NCI-H526 treated with DMSO at 0.1 percent for 48 hours (cell line): ENCODE data around the gene CSRP1.
"Not testable (repeated sequence)": the region's sequence is repeated elsewhere in the genome, so short reads cannot be mapped to it uniquely, and the experiment has no call there.

ENCODE experiments used
- DNase-seq: peaks from one replicate; lab custom pipeline; 2025; lab: John Stamatoyannopoulos, UW

The CSRP1 gene

DNA sequence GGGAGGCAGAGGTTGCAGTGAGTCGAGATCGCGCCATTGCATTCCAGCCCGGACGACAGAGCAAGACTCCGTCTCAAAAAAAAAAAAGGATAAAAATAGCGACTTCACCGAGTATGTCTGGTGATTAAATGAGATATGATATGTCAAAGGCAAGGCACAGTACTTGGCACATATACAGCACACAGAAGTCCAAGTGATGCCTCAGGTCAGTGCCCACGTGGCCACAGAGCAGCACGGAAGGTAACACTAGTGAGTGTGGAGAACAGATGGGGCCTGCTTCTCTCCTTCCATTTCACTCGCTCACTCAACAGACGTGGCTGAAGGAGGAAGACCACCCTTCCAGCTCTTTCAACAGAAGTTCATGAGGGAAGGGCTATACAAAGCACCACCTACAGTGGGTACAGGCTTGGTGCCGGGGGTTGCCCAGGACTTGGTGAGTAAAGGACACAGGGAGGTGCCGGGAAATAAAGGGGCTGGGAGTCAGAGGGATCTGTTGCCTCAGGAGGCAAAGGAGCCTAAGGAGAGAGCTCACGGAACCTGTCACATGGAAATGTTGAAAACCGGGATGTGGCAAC, 8.9 kb downstream of the CSRP1 start:
- no peak for DNase-seq

DNA sequence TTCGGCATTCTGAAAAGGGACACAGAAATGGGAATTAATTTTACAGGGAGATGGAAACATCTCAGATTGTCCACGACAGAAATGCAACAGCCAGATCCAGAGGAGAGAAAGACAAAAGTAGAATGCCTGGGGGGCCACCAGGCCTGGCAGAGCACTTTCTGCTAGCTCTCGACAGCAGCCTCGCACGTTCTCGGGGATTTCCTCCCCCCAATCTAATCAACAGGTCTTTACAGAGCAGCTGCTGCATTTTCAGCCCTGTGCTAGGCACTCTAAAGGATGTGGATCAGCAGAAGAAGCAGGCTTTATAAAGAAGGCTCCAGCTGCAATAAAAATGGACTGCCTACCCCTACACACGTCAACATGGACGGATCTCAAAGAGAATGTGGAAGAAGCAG, 10.6 kb downstream of the CSRP1 start:
- DNase-seq, result no peak

DNA sequence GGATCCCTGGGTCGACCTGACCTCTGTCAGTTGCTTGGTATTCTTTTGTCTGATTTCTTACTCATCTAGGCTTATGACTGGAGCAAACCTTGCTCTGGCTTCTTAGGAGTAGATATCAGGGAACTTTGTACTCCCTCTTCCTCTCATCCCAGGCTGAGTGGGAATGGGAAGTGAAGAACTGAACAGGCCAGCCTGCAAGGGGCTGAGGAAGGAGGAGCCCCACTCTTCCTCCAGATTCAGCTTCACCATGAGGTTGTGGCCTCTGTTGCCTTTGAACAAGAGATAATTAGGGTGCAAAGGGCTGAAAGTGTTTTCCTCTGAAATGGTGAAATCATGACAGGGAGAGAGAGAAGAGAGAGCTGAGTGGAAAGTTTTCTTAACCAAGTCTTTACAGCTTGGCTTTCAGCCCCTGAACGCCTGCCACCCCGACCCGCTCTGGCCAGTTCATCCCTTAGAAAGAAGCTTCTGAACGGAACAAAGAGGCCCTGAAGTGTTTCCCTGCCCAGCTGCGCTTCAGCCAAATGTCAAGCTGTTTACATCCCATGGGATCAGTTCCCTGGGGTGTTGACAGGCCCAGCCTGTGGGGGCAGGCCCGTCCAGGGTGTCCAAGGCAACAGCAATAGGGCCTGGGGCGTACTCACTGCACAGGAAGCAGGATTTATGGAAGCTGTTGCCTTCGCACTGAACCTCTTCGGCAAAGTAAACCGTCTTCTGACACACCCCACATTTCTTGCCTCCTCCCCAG, 11.2 kb downstream of the CSRP1 start:
- DNase-seq, result peak; percentile 49

GRCh38 chr1:201493757-201494617, 12.9 kb downstream of the CSRP1 start:
- DNase-seq, result no peak

DNA sequence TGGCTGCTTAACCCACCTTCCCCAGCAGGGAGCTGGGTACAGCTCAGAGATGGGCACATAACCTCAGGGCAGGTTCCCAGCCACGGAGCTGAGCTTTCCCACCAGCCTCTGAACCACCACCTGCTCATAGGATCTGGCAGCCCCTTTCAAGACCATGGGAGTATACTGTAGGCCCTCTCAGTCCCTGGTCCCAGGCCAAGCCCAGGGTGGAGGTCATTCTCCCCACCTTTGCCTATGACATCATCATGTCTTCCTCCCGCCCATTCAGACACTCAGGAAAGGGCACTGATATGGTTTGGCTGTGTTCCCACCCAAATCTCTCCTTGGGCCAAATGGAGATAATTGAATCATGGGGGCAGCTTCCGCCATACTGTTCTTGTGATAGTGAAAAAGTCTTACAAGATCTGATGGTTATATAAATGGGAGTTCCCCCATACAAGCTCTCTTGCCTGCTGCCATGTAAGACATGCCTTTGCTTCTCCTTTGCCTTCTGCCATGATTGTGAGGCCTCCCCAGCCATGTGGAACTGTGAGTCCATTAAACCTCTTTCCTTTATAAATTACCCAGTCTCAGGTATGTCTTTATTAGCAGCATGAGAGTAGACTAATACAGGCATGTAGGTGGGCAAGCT, 13.8 kb downstream of the CSRP1 start:
- DNase-seq, result not testable (repeated sequence)

DNA sequence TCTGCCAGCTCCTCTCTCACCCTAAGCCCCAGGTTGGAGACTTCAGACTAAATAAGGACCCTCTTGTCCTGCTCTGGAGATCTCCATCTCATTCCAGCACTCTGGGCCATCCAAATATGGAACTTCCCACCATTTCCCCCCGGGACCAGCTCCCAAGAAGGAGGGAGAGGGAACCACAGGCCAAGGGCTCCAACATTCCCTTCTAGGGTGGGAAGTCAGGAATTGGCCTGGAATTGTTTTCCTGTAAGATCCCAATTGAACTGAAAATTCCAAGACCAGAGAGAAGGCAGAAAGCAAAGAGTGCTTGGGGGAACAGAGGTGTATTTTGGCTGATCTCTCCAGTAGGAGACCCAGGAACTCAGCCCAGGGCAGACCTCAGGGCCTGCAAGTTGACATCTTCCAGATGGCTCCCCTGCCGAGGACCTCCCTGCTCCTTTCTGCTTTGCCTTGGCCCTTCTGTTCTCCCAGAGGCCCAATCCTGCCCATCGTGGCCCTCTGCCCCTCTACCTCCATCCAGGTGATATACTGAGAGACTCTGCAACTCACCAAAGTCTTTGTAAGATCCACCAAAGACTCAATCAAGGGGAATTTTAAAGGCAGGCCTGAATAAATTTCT, 14.9 kb downstream of the CSRP1 start:
- no peak for DNase-seq

GRCh38 chr1:201490708-201491131, 16.2 kb downstream of the CSRP1 start:
- DNase-seq, result no peak

DNA sequence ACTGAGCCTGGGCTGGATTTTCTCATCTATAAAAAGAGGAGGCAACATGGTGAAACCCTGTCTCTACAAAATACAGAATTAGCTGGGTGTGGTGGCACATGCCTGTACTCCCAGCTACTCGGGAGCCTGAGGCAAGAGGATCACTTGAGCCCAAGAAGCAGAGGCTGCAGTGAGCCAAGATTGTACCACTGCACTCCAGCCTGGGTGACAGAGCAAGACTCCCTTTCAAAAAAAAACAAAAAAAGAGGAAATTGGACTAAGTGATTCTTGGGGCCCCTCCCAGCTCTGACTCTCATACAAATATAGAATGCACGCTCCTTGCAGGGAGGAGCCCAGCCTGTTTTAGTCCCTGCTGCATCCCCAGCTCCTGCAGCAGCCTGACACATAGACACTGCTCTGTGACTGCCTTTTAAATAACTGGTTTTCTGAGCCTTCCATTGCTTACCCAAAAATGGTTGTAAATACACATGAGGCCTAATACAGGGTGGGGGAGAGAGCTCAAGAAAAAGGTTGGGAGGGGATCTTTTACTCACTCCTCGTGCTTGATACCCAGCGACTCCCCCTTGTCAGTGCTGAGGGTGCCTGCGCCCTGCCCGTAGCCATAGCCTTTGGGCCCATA, 17.2 kb downstream of the CSRP1 start:
- no peak for DNase-seq

GRCh38 chr1:201488830-201489589, 17.9 kb downstream of the CSRP1 start:
- DNase-seq, result no peak

GRCh38 chr1:201487742-201488141, 19.2 kb downstream of the CSRP1 start:
- no peak for DNase-seq

- DNase-seq, result no peak
These were observed 20.7 kb downstream of the CSRP1 start for GRCh38 chr1:201486187-201486586.

GRCh38 chr1:201485184-201485774, 21.6 kb downstream of the CSRP1 start:
- no peak for DNase-seq

GRCh38 chr1:201483373-201483949, 23.5 kb downstream of the CSRP1 start:
- no peak for DNase-seq

- no peak for DNase-seq
These were observed 24.2 kb downstream of the CSRP1 start for GRCh38 chr1:201482755-201483154.

DNA sequence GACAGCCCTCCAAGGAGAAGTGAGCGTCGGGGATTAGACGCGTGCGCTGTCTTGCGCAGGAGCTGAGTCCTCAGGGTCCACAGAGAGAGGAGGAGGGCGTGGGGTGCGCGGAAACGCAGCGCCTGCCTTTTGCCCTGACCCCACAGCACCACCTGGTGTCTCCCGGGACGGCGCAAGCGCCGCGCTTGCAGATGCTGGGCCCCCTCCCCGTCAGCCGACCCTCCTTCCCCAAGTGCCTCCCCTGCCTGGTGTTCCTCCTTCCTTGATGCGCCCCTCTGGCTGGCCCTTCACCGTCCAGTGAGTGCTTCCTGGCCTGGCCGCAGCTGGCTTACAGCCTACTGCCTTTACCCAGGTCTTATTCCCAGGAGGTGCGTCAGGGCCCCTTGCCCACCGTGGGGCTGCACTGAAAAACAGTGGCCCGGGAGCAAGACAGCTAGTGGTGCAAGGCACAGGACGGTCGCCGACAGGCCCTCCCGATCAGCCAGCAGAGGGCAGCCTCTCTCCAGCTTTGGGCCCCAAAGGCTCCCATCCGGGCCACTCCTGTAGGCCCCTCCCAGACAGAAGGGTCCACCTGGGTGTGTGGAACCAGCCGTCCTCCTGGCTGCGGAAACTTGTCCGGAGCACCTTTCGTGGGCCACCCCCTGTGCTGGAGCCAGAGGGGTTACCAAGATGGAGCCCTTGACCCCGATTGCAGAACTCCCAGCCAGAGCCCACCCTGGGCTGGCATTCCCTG, 25.0 kb downstream of the CSRP1 start:
- peak; percentile 56 for DNase-seq

- no peak for DNase-seq
These were observed 25.9 kb downstream of the CSRP1 start for GRCh38 chr1:201481004-201481380.

DNA sequence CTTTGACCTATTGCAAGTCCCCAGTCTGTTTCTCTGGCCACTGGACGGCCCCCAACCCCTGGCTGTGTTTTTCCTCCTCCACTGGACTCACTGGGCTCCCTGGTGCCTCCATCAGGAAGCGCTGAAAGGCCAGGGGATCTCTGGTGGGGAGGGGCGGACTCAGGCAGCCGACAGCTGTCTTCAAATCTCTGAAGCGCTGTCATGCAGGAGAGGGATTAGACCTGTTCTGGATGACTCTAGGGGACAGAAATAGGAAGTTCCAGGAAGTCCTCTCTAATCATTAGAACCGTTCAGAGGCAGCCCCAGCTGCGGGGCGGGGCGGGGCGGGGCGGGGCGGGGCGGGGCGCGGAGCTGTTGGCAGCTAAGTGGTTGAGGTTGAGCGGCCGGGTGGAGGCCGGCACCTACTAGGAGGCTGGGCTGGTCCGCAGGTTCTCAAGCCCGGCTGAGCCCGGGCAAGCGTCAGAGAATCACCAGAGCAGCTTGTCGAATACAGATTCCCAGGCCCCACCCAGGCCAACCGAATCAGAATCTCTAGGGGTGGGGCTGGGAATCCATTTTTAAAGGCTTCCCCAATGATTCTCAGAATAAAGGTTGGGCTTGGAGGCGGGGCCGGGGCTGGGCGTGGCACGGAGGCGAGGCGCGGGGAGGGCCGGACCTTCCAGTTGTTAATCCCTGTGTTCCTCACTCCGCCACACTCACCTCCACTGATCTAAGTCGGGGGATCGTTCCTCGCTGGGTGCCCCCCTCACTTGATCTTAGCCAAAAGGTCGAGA, 26.5 kb downstream of the CSRP1 start:
- peak; percentile 62 for DNase-seq

DNA sequence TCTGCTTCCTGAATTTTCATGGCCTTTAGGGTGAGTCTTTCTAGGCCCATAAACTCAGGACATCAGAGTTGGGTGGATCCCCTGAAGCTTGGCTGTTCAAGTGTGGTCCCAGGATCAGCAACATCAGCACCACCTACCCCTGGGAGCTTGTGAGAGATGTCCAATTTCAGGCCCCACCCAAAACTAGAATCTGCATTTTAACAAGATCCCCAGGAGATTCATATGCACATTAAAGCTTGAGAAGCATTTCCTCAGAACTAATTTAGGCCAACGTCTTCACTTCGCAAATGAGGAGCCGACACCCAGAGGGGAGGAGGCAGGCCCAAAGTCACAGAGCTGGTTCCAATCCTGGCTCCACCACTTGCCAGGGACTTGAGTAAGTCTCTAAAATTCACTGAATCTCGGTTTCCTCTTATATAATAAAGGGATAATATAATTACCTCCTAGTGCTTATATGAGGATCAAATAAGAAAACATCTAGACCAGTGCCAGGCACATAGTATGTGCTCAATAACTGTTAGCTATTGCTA, 27.7 kb downstream of the CSRP1 start:
- no peak for DNase-seq
